Erythroblast (primary cell): Measurements from ENCODE around the gene MED27.

Experiments used
- DNase-seq, 2 experiments: peaks; one replicate each; lab custom pipeline; 2025; lab: John Stamatoyannopoulos, UW
- GATA1 ChIP-seq: IDR thresholded peaks from 2 replicates; pipeline ENCODE4 v1.6.1; 2011; ENCODE audit warnings: low read depth, mild to moderate bottlenecking, control low read depth, low read length, moderate library complexity
- POLR2A ChIP-seq: IDR thresholded peaks from 2 replicates; pipeline ENCODE4 v1.6.1; 2011; ENCODE audit warnings: mild to moderate bottlenecking, low read length

MED27 gene

GRCh38 chr9:131833906-131834305 lies 245.8 kb downstream of the MED27 start:
- DNase-seq, result peak; percentile 9 to 20
- no peak for TF ChIP-seq GATA1
- no peak for TF ChIP-seq POLR2A

GRCh38 chr9:131833083-131833482 lies 246.6 kb downstream of the MED27 start:
- no peak for DNase-seq
- no peak for TF ChIP-seq GATA1
- TF ChIP-seq POLR2A, result no peak

GRCh38 chr9:131831380-131832165 lies 248.1 kb downstream of the MED27 start:
- TF ChIP-seq POLR2A (no peak), GATA1 (no peak)
- no peak for DNase-seq

GRCh38 chr9:131827821-131828369 lies 251.8 kb downstream of the MED27 start:
- TF ChIP-seq POLR2A (no peak), GATA1 (no peak)
- DNase-seq, result no peak

- DNase-seq, result no peak
- no peak for TF ChIP-seq POLR2A
- TF ChIP-seq GATA1, result no peak
Measured at GRCh38 chr9:131826966-131827525, 252.6 kb downstream of the MED27 start.

GRCh38 chr9:131826053-131826452 lies 253.6 kb downstream of the MED27 start:
- no peak for DNase-seq
- TF ChIP-seq GATA1 (no peak), POLR2A (no peak)

- TF ChIP-seq GATA1, result no peak
- TF ChIP-seq POLR2A, result no peak
- no peak for DNase-seq
Measured at GRCh38 chr9:131824953-131825495, 254.6 kb downstream of the MED27 start.

GRCh38 chr9:131824155-131824594 lies 255.5 kb downstream of the MED27 start:
- DNase-seq, result no peak
- TF ChIP-seq POLR2A (no peak), GATA1 (no peak)

GRCh38 chr9:131823701-131824146 lies 255.9 kb downstream of the MED27 start:
- no peak for DNase-seq
- TF ChIP-seq GATA1, result no peak

- no peak for DNase-seq
- TF ChIP-seq GATA1 (no peak), POLR2A (no peak)
Measured at GRCh38 chr9:131818089-131818488, 261.6 kb downstream of the MED27 start.

- DNase-seq, result no peak
- TF ChIP-seq GATA1 (no peak), POLR2A (no peak)
Measured at GRCh38 chr9:131817627-131818026, 262.0 kb downstream of the MED27 start.

GRCh38 chr9:131817073-131817472 lies 262.6 kb downstream of the MED27 start:
- no peak for DNase-seq
- no peak for TF ChIP-seq POLR2A
- no peak for TF ChIP-seq GATA1

- TF ChIP-seq POLR2A (no peak), GATA1 (no peak)
- DNase-seq, result no peak
Measured at GRCh38 chr9:131815970-131816873, 263.4 kb downstream of the MED27 start.

- no peak for DNase-seq
- TF ChIP-seq POLR2A, result no peak
- no peak for TF ChIP-seq GATA1
Measured at GRCh38 chr9:131814707-131815106, 265.0 kb downstream of the MED27 start.
